Calu3 (cell line): ENCODE results near the gene URB1. TPM values are rescaled to one million over a fixed set of nuclear protein-coding genes. Genes with fewer than 3 reads are reported as not detected.
"Not testable (repeated sequence)": the region's sequence is repeated elsewhere in the genome, so short reads cannot be mapped to it uniquely, and the experiment has no call there.

Experiments used
- BruUV-seq: library from RNA; stranded (reverse); fragments of 400-500 nt; replicated peaks from 2 replicates; lab custom pipeline; 2021; lab: Mats Ljungman, UMichigan
- CTCF ChIA-PET: fragments of 300-600 bp; sonication (Branson Sonifier 250); formaldehyde crosslinking; loops from one replicate; lab custom pipeline; 2022; ENCODE audit warnings: antibody characterized with exemption; lab: Charles Lee
- DNase-seq: peaks from one replicate; pipeline ENCODE4 v3.0.0; 2022
- H3K27ac Mint-ChIP-seq: one replicate; pipeline ENCODE4 v1.8.0; 2022; ENCODE audit warnings: mixed read lengths; ENCODE audit not compliant: unreplicated experiment
- H3K27me3 Mint-ChIP-seq: one replicate; pipeline ENCODE4 v1.8.0; 2022; ENCODE audit warnings: mixed read lengths; ENCODE audit not compliant: unreplicated experiment
- H3K36me3 Mint-ChIP-seq: one replicate; pipeline ENCODE4 v1.8.0; 2022; ENCODE audit warnings: mild to moderate bottlenecking, moderate library complexity, mixed read lengths; ENCODE audit not compliant: insufficient read depth, unreplicated experiment
- H3K4me1 Mint-ChIP-seq: one replicate; pipeline ENCODE4 v1.8.0; 2022; ENCODE audit warnings: mild to moderate bottlenecking, low read depth, mixed read lengths; ENCODE audit not compliant: unreplicated experiment
- H3K4me3 Mint-ChIP-seq: one replicate; pipeline ENCODE4 v1.8.0; 2022; ENCODE audit warnings: mild to moderate bottlenecking, low read depth, moderate library complexity, mixed read lengths; ENCODE audit not compliant: unreplicated experiment
- H3K9me3 Mint-ChIP-seq: one replicate; pipeline ENCODE4 v1.8.0; 2022; ENCODE audit warnings: low read depth, mixed read lengths; ENCODE audit not compliant: unreplicated experiment
- CTCF ChIP-seq: fragments of 200-600 bp; IDR thresholded peaks from one replicate; pipeline ENCODE4 v1.8.0; 2022; ENCODE audit warnings: antibody characterized with exemption; ENCODE audit not compliant: unreplicated experiment
- intact Hi-C: fragments of 100-400 bp; cut with micrococcal nuclease; formaldehyde crosslinking; loops from one replicate; pipeline ENCODE4 v1.10.0; 2022; ENCODE audit not compliant: unreplicated experiment
- total RNA-seq: library from RNA; stranded (reverse); gene quantifications from 2 replicates; pipeline ENCODE4 v1.2.3, GENCODE V29; 2022

URB1 gene
- total RNA-seq, 1 experiment from 2014 or later, result 16.5 TPM

- no peaks in the 10 kb centered on the region for H3K27me3 Mint-ChIP-seq
- H3K27ac Mint-ChIP-seq, result peak within 1 kb of the TSS; percentile 91
- no peaks in the 10 kb centered on the region for H3K9me3 Mint-ChIP-seq
- H3K4me3 Mint-ChIP-seq, result peak within 1 kb of the TSS; percentile 96
- no peak for TF ChIP-seq CTCF
- intact Hi-C loops, result no loop called here
- no TSS peak for BruUV-seq
- CTCF ChIA-PET, result interaction anchor here (0.6 to 0.7 kb wide), 5 partner anchors 26 to 1050 kb away, joined by 3 to 7 read pairs (median 3); no protein-coding TSS in a partner anchor
- DNase-seq, result peak; percentile 94
- no peaks in the 10 kb centered on the region for H3K4me1 Mint-ChIP-seq
- H3K36me3 Mint-ChIP-seq, result peaks cover 23% of the 10 kb centered on the region
Observed at GRCh38 chr21:32278518-32279376, 114.1 kb downstream of the URB1 start, which contains the start of gene MIS18A. Gene MIS18A (minus strand): TSS chr21:32279049. CDS start chr21:32279014, 35 bp downstream.

GRCh38 chr21:32278103-32278502 is 114.7 kb downstream of the URB1 start:
- no TSS peak for BruUV-seq

GRCh38 chr21:32276671-32277070 is 116.1 kb downstream of the URB1 start:
- DNase-seq, result no peak

More at GRCh38 chr21:32278103-32278502, 114.7 kb downstream of the URB1 start:
- CTCF ChIA-PET, result no interaction called here
- H3K9me3 Mint-ChIP-seq, result no peaks in the 10 kb centered on the region
- DNase-seq, result no peak
- no peaks in the 10 kb centered on the region for H3K4me1 Mint-ChIP-seq
- H3K27ac Mint-ChIP-seq, result peak overlapping the region; percentile 21
- H3K4me3 Mint-ChIP-seq, result peak overlapping the region; percentile 96
- H3K36me3 Mint-ChIP-seq, result peaks cover 23% of the 10 kb centered on the region
- intact Hi-C loops, result no loop called here
- no peaks in the 10 kb centered on the region for H3K27me3 Mint-ChIP-seq
- TF ChIP-seq CTCF, result no peak

DNA sequence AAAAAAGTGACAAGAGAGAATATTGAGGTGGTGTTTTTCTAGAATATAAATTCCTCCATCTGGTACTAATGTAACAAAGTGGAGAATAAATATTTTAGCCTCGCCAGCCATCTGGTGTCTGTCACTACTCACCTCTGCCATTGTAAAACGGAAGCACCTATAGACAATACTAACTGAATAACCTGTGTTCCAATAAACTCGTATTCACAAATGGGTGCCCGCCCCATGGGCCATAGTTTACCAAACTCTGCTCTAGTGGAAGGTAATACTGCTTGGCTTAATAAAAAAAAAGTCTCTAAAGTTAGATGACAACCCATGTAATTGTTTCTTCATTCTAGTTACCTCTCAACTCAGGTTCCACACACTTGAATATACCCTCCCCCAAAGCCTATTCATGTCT is 122.1 kb downstream of the URB1 start:
- no TSS peak for BruUV-seq
- no peaks in the 10 kb centered on the region for H3K27me3 Mint-ChIP-seq
- no peaks in the 10 kb centered on the region for H3K9me3 Mint-ChIP-seq
- intact Hi-C loops, result no loop called here
- H3K4me1 Mint-ChIP-seq, result no peaks in the 10 kb centered on the region
- TF ChIP-seq CTCF, result no peak
- H3K4me3 Mint-ChIP-seq, result no peak overlapping the region
- H3K36me3 Mint-ChIP-seq, result peaks cover 5% of the 10 kb centered on the region
- CTCF ChIA-PET, result no interaction called here
- DNase-seq, result no peak
- no peak overlapping the region for H3K27ac Mint-ChIP-seq

More at GRCh38 chr21:32276671-32277070, 116.1 kb downstream of the URB1 start:
- no TSS peak for BruUV-seq
- Mint-ChIP-seq H3K4me3 (no peak overlapping the region), H3K4me1 (no peaks in the 10 kb centered on the region), H3K9me3 (no peaks in the 10 kb centered on the region), H3K27me3 (no peaks in the 10 kb centered on the region), H3K36me3 (peaks cover 23% of the 10 kb centered on the region), H3K27ac (no peak overlapping the region)
- CTCF ChIA-PET, result no interaction called here
- intact Hi-C loops, result no loop called here
- TF ChIP-seq CTCF, result no peak

- CTCF ChIA-PET, intact Hi-C loops, H3K4me3 Mint-ChIP-seq, H3K27me3 Mint-ChIP-seq, H3K9me3 Mint-ChIP-seq, DNase-seq, H3K27ac Mint-ChIP-seq, BruUV-seq, H3K4me1 Mint-ChIP-seq, H3K36me3 Mint-ChIP-seq: not testable (repeated sequence)
Observed at GRCh38 chr21:32265321-32265720, 127.5 kb downstream of the URB1 start.
